Measurements from ENCODE around the gene MOSMO. TPM values are rescaled to one million over a fixed set of nuclear protein-coding genes. Genes with fewer than 3 reads are reported as not detected.

Gene MOSMO
- total and polyA plus RNA-seq, 5 donors = 10.4 to 14.8 (median 12.0) TPM

Other genes with a start within 250 kb of the MOSMO start
- 10 to 100 TPM; 37.2 to 47.6 (median 41.6) TPM for gene NPIPB4, start 150.4 kb upstream of the MOSMO start, total RNA-seq
- gene NPIPB4, start 150.4 kb upstream of the MOSMO start, polyA plus RNA-seq = 9.4 TPM
- 100 to 1,000 TPM; 516 to 665 (median 637) TPM for gene UQCRC2, start 54.8 kb upstream of the MOSMO start, total RNA-seq
- gene UQCRC2, start 54.8 kb upstream of the MOSMO start, polyA plus RNA-seq = 321 TPM
- gene PDZD9, start 7.0 kb upstream of the MOSMO start, total RNA-seq = not detected
- not detected for gene PDZD9, start 7.0 kb upstream of the MOSMO start, polyA plus RNA-seq
- gene VWA3A, start 84.4 kb downstream of the MOSMO start, total RNA-seq = under 1 TPM in 2 of 4 donors, not detected in 2; 0.06 to 0.11 TPM
- gene VWA3A, start 84.4 kb downstream of the MOSMO start, polyA plus RNA-seq = 0.09 TPM
- under 1 TPM in 1 of 4 donors, not detected in 3; 0.09 TPM for gene SDR42E2, start 154.4 kb downstream of the MOSMO start, total RNA-seq
- gene SDR42E2, start 154.4 kb downstream of the MOSMO start, polyA plus RNA-seq = not detected
- gene EEF2K, start 198.2 kb downstream of the MOSMO start, total RNA-seq = 10 to 100 TPM; 28.1 to 38.3 (median 31.4) TPM
- gene EEF2K, start 198.2 kb downstream of the MOSMO start, polyA plus RNA-seq = 15.0 TPM